Iris pigment epithelial cell (primary cell): Measurements from ENCODE around the gene NPAS3.

Experiments
- DNase-seq: peaks from one replicate; pipeline ENCODE4 v3.0.0-alpha.2; 2011; ENCODE audit warnings: low read depth

Gene NPAS3

GRCh38 chr14:33184587-33184986 lies 245.9 kb downstream of the NPAS3 start:
- DNase-seq: peak; percentile 40

- no peak for DNase-seq
These were observed 248.0 kb downstream of the NPAS3 start for GRCh38 chr14:33186656-33187055.

- DNase-seq: no peak
These were observed 250.2 kb downstream of the NPAS3 start for GRCh38 chr14:33188880-33189279.

GRCh38 chr14:33191855-33192254 lies 253.2 kb downstream of the NPAS3 start:
- no peak for DNase-seq

GRCh38 chr14:33194551-33194950 lies 255.9 kb downstream of the NPAS3 start:
- no peak for DNase-seq

GRCh38 chr14:33198684-33199083 lies 260.0 kb downstream of the NPAS3 start:
- DNase-seq: no peak

GRCh38 chr14:33201116-33201515 lies 262.4 kb downstream of the NPAS3 start:
- DNase-seq: no peak

GRCh38 chr14:33206981-33207380 lies 268.3 kb downstream of the NPAS3 start:
- no peak for DNase-seq

- no peak for DNase-seq
These were observed 268.9 kb downstream of the NPAS3 start for GRCh38 chr14:33207467-33208017.

GRCh38 chr14:33210311-33210710 lies 271.6 kb downstream of the NPAS3 start:
- DNase-seq: peak; percentile 47

GRCh38 chr14:33218026-33218425 lies 279.3 kb downstream of the NPAS3 start:
- DNase-seq: no peak

GRCh38 chr14:33219957-33220356 lies 281.3 kb downstream of the NPAS3 start:
- DNase-seq: no peak

GRCh38 chr14:33229269-33229929 lies 290.7 kb downstream of the NPAS3 start:
- DNase-seq: no peak

GRCh38 chr14:33230021-33230420 lies 291.3 kb downstream of the NPAS3 start:
- no peak for DNase-seq

GRCh38 chr14:33232031-33232430 lies 293.4 kb downstream of the NPAS3 start:
- DNase-seq: no peak

GRCh38 chr14:33237115-33237740 lies 298.5 kb downstream of the NPAS3 start:
- no peak for DNase-seq

GRCh38 chr14:33239465-33239864 lies 300.8 kb downstream of the NPAS3 start:
- no peak for DNase-seq

GRCh38 chr14:33240466-33240865 lies 301.8 kb downstream of the NPAS3 start:
- no peak for DNase-seq

GRCh38 chr14:33241331-33241730 lies 302.7 kb downstream of the NPAS3 start:
- no peak for DNase-seq

GRCh38 chr14:33249233-33249820 lies 310.6 kb downstream of the NPAS3 start:
- DNase-seq: no peak

GRCh38 chr14:33250963-33251362 lies 312.3 kb downstream of the NPAS3 start:
- no peak for DNase-seq

- DNase-seq: no peak
These were observed 315.7 kb downstream of the NPAS3 start for GRCh38 chr14:33254342-33254741.

GRCh38 chr14:33254861-33255395 lies 316.2 kb downstream of the NPAS3 start:
- DNase-seq: no peak
